H1 (cell line): ENCODE measurements around the gene IGSF9B. TPM values are rescaled to one million over a fixed set of nuclear protein-coding genes. Genes with fewer than 3 reads are reported as not detected.
A peak's percentile ranks its signal among the peaks of the same experiment; 100 is the strongest.

ENCODE experiments used
- CTCF ChIA-PET: fragments of 300-600 bp; sonication (Branson Sonifier 250); formaldehyde crosslinking; loops from one replicate; lab custom pipeline; 2021; ENCODE audit not compliant: partially characterized antibody; lab: Charles Lee
- POLR2A ChIA-PET: fragments of 300-600 bp; sonication (Branson Sonifier 250); formaldehyde crosslinking; loops from one replicate; lab custom pipeline; 2021; ENCODE audit warnings: inconsistent platforms; ENCODE audit not compliant: partially characterized antibody; lab: Charles Lee
- DNase-seq, 2 experiments: peaks; one replicate each; pipeline versions ENCODE4 v3.0.0 to v3.0.0-alpha.2; 2010 to 2022; ENCODE audit warnings: low spot score in 2 of 2, low read depth in 1 of 2, mixed read lengths in 1 of 2
- FAIRE-seq: peaks from 2 replicates; lab custom pipeline; 2011; peaks lifted over from hg19 to GRCh38; lab: Jason Lieb, UNC
- H2AFZ ChIP-seq: 2 replicates; pipeline ENCODE4 v1.8.1; 2012; ENCODE audit warnings: low read length, inconsistent platforms
- H2AK5ac ChIP-seq: 2 replicates; pipeline ENCODE4 v1.6.1; 2013; ENCODE audit warnings: low read depth, low read length
- H2BK120ac ChIP-seq: replicated peaks from 2 replicates; pipeline ENCODE3; 2013; ENCODE audit warnings: low read depth, low read length, inconsistent platforms
- H2BK12ac ChIP-seq: 2 replicates; pipeline ENCODE4 v1.6.1; 2013; ENCODE audit warnings: low read depth, low read length
- H2BK15ac ChIP-seq: 2 replicates; pipeline ENCODE4 v1.6.1; 2013; ENCODE audit warnings: low read length
- H2BK20ac ChIP-seq: 2 replicates; pipeline ENCODE4 v1.6.1; 2013; ENCODE audit warnings: low read length
- H2BK5ac ChIP-seq: 2 replicates; pipeline ENCODE4 v1.6.1; 2013; ENCODE audit warnings: low read depth, low read length
- H3K14ac ChIP-seq: 2 replicates; pipeline ENCODE4 v1.6.1; 2013; ENCODE audit warnings: inconsistent platforms; ENCODE audit not compliant: insufficient read length
- H3K18ac ChIP-seq: 2 replicates; pipeline ENCODE4 v1.6.1; 2013; ENCODE audit warnings: low read length; ENCODE audit errors: extremely low read depth
- H3K23ac ChIP-seq: 2 replicates; pipeline ENCODE4 v1.6.1; 2013; ENCODE audit warnings: inconsistent platforms; ENCODE audit not compliant: insufficient read length
- H3K23me2 ChIP-seq: 2 replicates; pipeline ENCODE4 v1.6.1; 2013; ENCODE audit warnings: low read depth, low read length
- H3K27ac ChIP-seq: 2 replicates; pipeline ENCODE4 v1.6.1; 2011; ENCODE audit warnings: low read depth, low read length, inconsistent platforms
- H3K27me3 ChIP-seq, 4 experiments: replicated peaks in 1 of 4; 1 replicate in 1 of 4; 2 replicates in 3 of 4; pipeline versions ENCODE4 v1.6.1 to v1.8.1; 2011 to 2013; ENCODE audit warnings: low read length in 3 of 4, mild to moderate bottlenecking in 3 of 4, inconsistent platforms in 2 of 4, mixed read lengths in 2 of 4, moderate library complexity in 1 of 4; ENCODE audit not compliant: control insufficient read depth in 3 of 4, insufficient read depth in 3 of 4; ENCODE audit errors: extremely low read depth in 1 of 4
- H3K36me3 ChIP-seq, 4 experiments: 2 replicates each; pipeline versions ENCODE4 v1.6.1 to v1.8.1; 2011 to 2013; ENCODE audit warnings: mild to moderate bottlenecking in 4 of 4, low read length in 3 of 4, moderate library complexity in 2 of 4, control low read depth in 1 of 4, inconsistent platforms in 1 of 4; ENCODE audit not compliant: insufficient read depth in 4 of 4, control insufficient read depth in 2 of 4
- H3K4ac ChIP-seq: replicated peaks from 2 replicates; pipeline ENCODE3; 2013; ENCODE audit warnings: low read length, low read depth, mixed read lengths, inconsistent platforms; ENCODE audit not compliant: insufficient read length
- H3K4me1 ChIP-seq, 4 experiments: replicated peaks in 1 of 4; 1 replicate in 1 of 4; 2 replicates in 3 of 4; pipeline versions ENCODE4 v1.6.1 to v1.8.1; 2011 to 2013; ENCODE audit warnings: low read length in 3 of 4, inconsistent platforms in 2 of 4, mixed read lengths in 1 of 4; ENCODE audit not compliant: insufficient read depth in 4 of 4, control insufficient read depth in 3 of 4
- H3K4me2 ChIP-seq, 2 experiments: 2 replicates each; pipeline versions ENCODE4 v1.6.1 to v1.8.1; 2011 to 2013; ENCODE audit warnings: low read depth in 2 of 2, low read length in 2 of 2, control low read depth in 1 of 2, inconsistent platforms in 1 of 2, mild to moderate bottlenecking in 1 of 2; ENCODE audit not compliant: insufficient read depth in 1 of 2
- H3K4me3 ChIP-seq, 4 experiments: fragments of 200-600, 300-600 bp in 1 of 4; sonication (generic), shearing (Covaris generic), sonication (Bioruptor Twin) in 1 of 4; 2 replicates each; pipeline versions ENCODE4 v1.5.1 to v1.8.1; 2011 to 2016; ENCODE audit warnings: low read length in 4 of 4, low read depth in 3 of 4, control low read depth in 2 of 4, inconsistent platforms in 2 of 4, mild to moderate bottlenecking in 2 of 4, mixed read lengths in 1 of 4, moderate library complexity in 1 of 4; ENCODE audit not compliant: insufficient read depth in 2 of 4; ENCODE audit errors: extremely low read depth in 1 of 4
- H3K56ac ChIP-seq: replicated peaks from 2 replicates; pipeline ENCODE3; 2013; ENCODE audit warnings: low read depth, mild to moderate bottlenecking, mixed read lengths, low read length, inconsistent platforms; ENCODE audit not compliant: insufficient read length
- H3K79me1 ChIP-seq: 2 replicates; pipeline ENCODE4 v1.6.1; 2013; ENCODE audit warnings: low read depth, low read length, control low read depth
- H3K79me2 ChIP-seq, 2 experiments: 2 replicates each; pipeline versions ENCODE4 v1.6.1 to v1.8.1; 2012 to 2013; ENCODE audit warnings: low read length in 2 of 2, mild to moderate bottlenecking in 2 of 2, inconsistent platforms in 1 of 2; ENCODE audit not compliant: insufficient read depth in 2 of 2, control insufficient read depth in 1 of 2
- H3K9ac ChIP-seq, 4 experiments: replicated peaks in 1 of 4; 1 replicate in 1 of 4; 2 replicates in 3 of 4; pipeline versions ENCODE4 v1.6.1 to v1.8.1; 2011 to 2013; ENCODE audit warnings: low read depth in 3 of 4, low read length in 3 of 4, control low read depth in 2 of 4, mild to moderate bottlenecking in 2 of 4, moderate library complexity in 2 of 4, inconsistent platforms in 1 of 4; ENCODE audit errors: extremely low read depth in 1 of 4
- H3K9me3 ChIP-seq, 2 experiments: 2 replicates each; pipeline versions ENCODE4 v1.6.1 to v1.8.1; 2012 to 2013; ENCODE audit warnings: mild to moderate bottlenecking in 2 of 2, moderate library complexity in 2 of 2, control low read depth in 1 of 2, inconsistent platforms in 1 of 2, low read depth in 1 of 2, low read length in 1 of 2, mixed read lengths in 1 of 2; ENCODE audit not compliant: insufficient read depth in 2 of 2
- H4K20me1 ChIP-seq, 2 experiments: replicated peaks in 1 of 2; 2 replicates each; pipeline versions ENCODE3 to v1.8.1; 2011 to 2013; ENCODE audit warnings: inconsistent platforms in 2 of 2, low read length in 2 of 2, mild to moderate bottlenecking in 1 of 2; ENCODE audit not compliant: insufficient read depth in 2 of 2, control insufficient read depth in 1 of 2
- H4K5ac ChIP-seq: 2 replicates; pipeline ENCODE4 v1.6.1; 2013; ENCODE audit warnings: low read length, low read depth, mixed read lengths, inconsistent platforms; ENCODE audit not compliant: insufficient read length
- H4K8ac ChIP-seq: 2 replicates; pipeline ENCODE4 v1.8.0; 2013; ENCODE audit warnings: mild to moderate bottlenecking, moderate library complexity, low read length, inconsistent platforms; ENCODE audit not compliant: insufficient read depth; ENCODE audit errors: extremely low read depth
- H4K91ac ChIP-seq: replicated peaks from 2 replicates; pipeline ENCODE3; 2013; ENCODE audit warnings: low read length, mixed read lengths, inconsistent platforms; ENCODE audit not compliant: insufficient read length
- CBX5 ChIP-seq: fragments of 300-800, 300-1000 bp; sonication (generic); IDR thresholded peaks from 2 replicates; pipeline ENCODE4 v1.7.1; 2016; ENCODE audit warnings: antibody characterized with exemption, low read length, low read depth
- GABPA ChIP-seq: IDR thresholded peaks from 2 replicates; pipeline ENCODE4 v1.6.1; 2011; ENCODE audit warnings: mild to moderate bottlenecking, low read length, moderate library complexity, borderline replicate concordance; ENCODE audit not compliant: insufficient read depth
- WGBS, 2 experiments: shearing (Covaris generic) in 1 of 2; methylation state at CpG; one replicate each; pipeline versions ENCODE4 v1.1.6 to v1.1.7; 2013 to 2015; ENCODE audit warnings: low lambda C conversion rate in 2 of 2, mixed read lengths in 2 of 2, inconsistent platforms in 1 of 2, low coverage in 1 of 2, missing lambda C conversion rate in 1 of 2; ENCODE audit not compliant: insufficient replicate concordance in 2 of 2, insufficient coverage in 1 of 2, insufficient read length in 1 of 2; ENCODE audit errors: extremely low coverage in 1 of 2, missing lambda C conversion rate in 1 of 2; 5-methylcytosine and 5-hydroxymethylcytosine counted together
- polyA plus RNA-seq, 7 experiments: library from polyadenylated mRNA; depleted of rRNA in 3 of 7; stranded (reverse) in 5 of 7; unstranded in 2 of 7; fragments of >200 nt in 5 of 7; fragments of 200-250 nt in 2 of 7; gene quantifications; 1 replicate in 5 of 7; 2 replicates in 1 of 7; 4 replicates in 1 of 7; pipeline versions ENCODE4 v1.2.1 to v1.2.3, GENCODE V29; 2011 to 2013; ENCODE audit warnings: missing spikeins in 2 of 7, mixed read lengths in 2 of 7
- total RNA-seq: library from RNA; stranded (reverse); fragmentation: NEBNext Ultra II Directional; extraction: Animal tissue kit (Norgen Biotek cat#: 25700); gene quantifications from 2 replicates; pipeline ENCODE4 v1.2.1, GENCODE V29; 2021

Gene IGSF9B
- total and polyA plus RNA-seq, 2 of the 8 experiments (the other 6 are each of a cell fraction or from before 2014, with no cell fraction given), result 16.5 to 49.2 TPM

GRCh38 chr11:133957900-133958299 is 1.1 kb upstream of the IGSF9B start:
- peak overlapping the region; percentile 85; the same call in 1 of the 2 replicates for H2BK12ac ChIP-seq
- no peak overlapping the region for H3K56ac ChIP-seq
- H4K8ac ChIP-seq, result no peak overlapping the region
- no peak overlapping the region for H3K27ac ChIP-seq
- no peak overlapping the region for H2BK5ac ChIP-seq
- peaks cover 12% of the 10 kb centered on the region; the same call in 1 of the 2 replicates for H3K79me1 ChIP-seq
- H3K9ac ChIP-seq, result no peak overlapping the region
- H3K14ac ChIP-seq, result no peak overlapping the region
- H4K20me1 ChIP-seq, result peaks cover 20 to 24% of the 10 kb centered on the region in 2 experiments
- no peak overlapping the region for H2BK120ac ChIP-seq
- TF ChIP-seq CBX5 (no peak), GABPA (no peak)
- H3K18ac ChIP-seq, result no peak overlapping the region
- no peak overlapping the region for H2AK5ac ChIP-seq
- H3K79me2 ChIP-seq, result peaks cover 0 to 27% of the 10 kb centered on the region in 2 experiments; a peak in 2 of 4 replicates
- H3K36me3 ChIP-seq, result no peaks in the 10 kb centered on the region; a peak in 1 of 8 replicates
- no peak overlapping the region for H4K5ac ChIP-seq
- H3K4me3 ChIP-seq, result peak overlapping the region in 2 of 4 experiments; percentile 79; a peak in 4 of 8 replicates
- CTCF ChIA-PET, result interaction anchor here (0.7 to 3.2 kb wide), 8 partner anchors 9 to 87 kb away, joined by 3 to 14 read pairs (median 5); no protein-coding TSS in a partner anchor
- H4K91ac ChIP-seq, result peak overlapping the region; percentile 36
- peak; percentile 24 for FAIRE-seq
- DNase-seq, result no peak
- peaks cover 0 to 25% (median 17%) of the 10 kb centered on the region in 4 experiments; a peak in 6 of 7 replicates for H3K27me3 ChIP-seq
- POLR2A ChIA-PET, result interaction anchor here (0.9 to 2.7 kb wide), 2 partner anchors 8 to 11 kb away, joined by 3 to 16 read pairs; no protein-coding TSS in a partner anchor
- H3K4ac ChIP-seq, result no peak overlapping the region
- peak overlapping the region; percentile 77 to 79 for H3K4me2 ChIP-seq
- H2BK15ac ChIP-seq, result no peak overlapping the region
- H3K23ac ChIP-seq, result no peak overlapping the region
- H2BK20ac ChIP-seq, result no peak overlapping the region
- H3K23me2 ChIP-seq, result peaks cover 11% of the 10 kb centered on the region
- H3K4me1 ChIP-seq, result peaks cover 3 to 26% (median 14%) of the 10 kb centered on the region in 4 experiments
- peak overlapping the region; percentile 90; the same call in 1 of the 2 replicates for H2AFZ ChIP-seq
- WGBS, 2 experiments, result 72% methylated on average over 7 of the region's 7 CpGs; no CpG with 5 or more reads in 1 of the 2 experiments
- H3K9me3 ChIP-seq, result no peaks in the 10 kb centered on the region; a peak in 1 of 4 replicates
